Fibroblast of skin of right biceps (primary cell): ENCODE data around the gene INSRR.

Experiments used
- DNase-seq: peaks from one replicate; pipeline ENCODE4 v3.0.0-alpha.2; 2013

The INSRR gene

DNA sequence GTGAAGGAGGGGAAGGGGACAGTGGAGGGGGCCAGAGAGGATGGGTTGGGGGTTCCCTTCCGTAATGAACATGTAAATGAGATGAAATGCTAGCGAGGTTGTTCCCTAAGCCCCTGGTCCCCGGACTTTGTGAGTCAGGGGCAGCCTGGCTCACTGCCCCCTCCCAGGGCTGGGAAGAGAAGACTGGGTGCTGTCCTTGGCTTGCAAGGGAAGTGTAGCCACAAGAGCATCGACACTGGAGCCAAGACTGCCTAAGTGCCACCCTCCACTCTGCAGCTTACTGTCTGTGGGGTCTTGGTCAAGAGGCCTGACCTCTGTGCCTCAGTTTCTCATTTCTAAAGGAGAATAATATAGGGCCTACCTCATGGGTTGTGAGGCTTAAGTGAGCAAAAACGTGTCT lies 35.1 kb upstream of the INSRR start:
- no peak for DNase-seq

DNA sequence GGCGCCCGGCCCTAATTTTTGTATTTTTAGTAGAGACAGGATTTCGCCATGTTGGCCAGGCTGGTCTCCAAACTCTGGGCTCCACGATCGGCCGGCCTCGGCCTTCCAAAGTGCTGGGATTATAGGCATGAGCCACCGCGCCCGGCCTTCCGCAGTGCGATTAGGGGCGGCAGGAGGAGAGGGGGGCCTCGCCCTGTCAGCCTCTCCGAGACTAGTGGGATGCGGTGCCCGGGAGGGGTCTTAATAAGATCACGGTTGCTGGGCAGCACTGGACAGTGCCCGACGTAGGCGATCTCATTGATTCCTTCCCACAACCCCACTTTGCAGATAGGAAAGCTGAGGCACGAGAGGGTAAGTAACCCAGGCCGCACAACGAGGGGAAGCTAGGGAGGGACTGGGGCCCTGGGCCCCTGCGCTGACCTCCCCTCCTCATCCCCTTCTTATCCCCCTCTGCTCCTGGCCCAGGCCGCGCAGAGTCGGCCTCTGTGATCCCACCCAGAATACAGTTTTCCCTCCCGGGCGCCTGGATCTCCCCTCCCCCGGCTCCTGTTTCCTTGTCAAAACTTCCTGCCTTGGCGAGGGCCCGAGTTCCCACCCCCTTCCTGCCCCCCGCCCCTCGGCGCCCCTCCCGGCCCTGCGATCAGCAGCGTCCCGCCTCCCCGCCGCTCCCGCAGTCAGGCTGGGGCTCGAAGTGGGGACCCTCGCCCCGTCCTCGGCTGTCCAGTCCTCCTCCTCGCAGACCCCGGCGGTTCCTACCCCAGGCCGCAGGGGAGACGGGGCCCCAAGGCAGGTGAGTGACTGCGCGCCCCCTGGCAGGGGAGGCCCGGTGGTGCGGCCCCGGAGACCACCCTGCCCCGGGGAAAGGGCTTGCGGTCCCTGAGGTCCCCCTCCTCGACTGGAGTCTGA lies 34.4 kb upstream of the INSRR start, which contains the start of gene PEAR1:
PEAR1 (plus strand) TSS at position 671 of the 906 bp plus-strand sequence. CDS start 10,209 bp downstream, outside the sequence.
- DNase-seq = peak; percentile 78

DNA sequence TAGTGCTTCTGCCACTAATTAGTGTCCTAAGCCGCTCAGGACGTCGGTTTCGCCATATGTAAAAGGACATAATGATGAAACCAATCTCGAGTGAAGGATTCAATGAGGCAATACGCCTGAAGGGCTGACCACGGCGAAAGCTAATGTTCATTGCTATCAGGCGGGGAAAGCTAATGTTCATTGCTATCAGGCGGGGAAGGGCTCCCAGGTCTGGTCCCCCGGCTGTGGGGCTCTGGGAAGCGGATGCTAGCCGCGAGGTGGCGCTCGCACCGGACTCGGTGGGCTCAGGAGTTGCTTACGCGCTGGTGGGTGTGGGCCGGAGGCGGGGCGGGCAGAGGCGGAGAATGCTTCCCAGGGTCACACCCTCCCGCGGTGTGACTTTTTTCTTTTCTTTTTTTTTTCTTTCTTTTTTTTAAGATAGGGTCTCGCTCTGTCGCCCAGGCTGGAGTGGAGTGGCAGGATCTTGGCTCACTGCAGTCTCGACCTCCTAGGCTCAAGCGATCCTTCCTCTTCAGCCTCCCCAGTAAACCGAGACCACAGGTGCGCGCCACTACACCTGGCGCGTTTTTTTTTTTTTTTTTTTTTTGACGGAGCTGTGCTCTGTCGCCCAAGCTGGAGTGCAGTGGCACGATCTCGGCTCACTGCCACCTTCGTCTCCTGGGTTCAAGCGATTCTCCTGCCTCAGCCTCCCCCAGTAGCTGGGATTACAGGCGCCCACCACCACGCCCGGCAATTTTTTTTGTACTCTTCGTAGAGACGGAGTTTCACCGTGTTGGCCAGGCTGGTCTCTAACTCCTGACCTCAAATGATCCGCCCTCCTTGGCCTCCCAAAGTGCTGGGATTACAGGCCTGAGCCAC lies 33.5 kb upstream of the INSRR start:
- peak; percentile 88 for DNase-seq

DNA sequence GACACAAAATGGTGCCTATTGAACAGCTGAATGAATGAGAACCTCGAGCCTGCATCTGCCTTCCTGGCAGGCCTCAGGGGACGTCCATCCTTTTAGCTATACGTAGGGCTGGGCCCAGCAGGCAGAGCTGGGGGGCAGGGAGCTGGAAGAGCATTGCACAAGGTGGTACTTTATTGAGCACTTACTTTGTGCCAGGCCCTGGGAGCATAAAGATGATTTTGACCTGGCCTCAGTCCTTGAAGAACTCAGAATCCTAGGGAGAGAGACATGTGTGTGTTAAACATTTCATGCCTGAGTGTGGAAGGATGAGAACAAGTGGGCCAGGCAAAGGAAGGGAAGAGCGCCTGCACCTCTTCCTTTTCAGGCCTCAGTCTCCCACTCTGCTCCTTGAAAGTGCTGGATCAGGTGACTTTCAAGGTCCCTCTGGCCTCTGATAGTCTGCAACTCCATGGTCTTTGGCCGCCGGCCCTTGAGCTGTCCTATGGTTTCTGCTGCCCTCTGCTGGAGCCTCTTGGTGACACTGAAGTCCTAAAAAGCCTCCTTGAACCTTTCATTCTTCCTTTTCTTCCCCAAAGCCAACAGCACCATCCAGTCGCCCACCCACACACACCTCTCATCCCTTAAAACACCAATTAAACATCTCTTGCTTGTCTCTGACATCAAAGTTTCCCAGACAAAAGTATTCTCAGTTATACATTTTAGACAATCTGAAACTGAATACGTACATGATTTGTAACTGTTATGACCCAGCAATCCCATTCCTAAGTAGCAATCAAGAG lies 31.1 kb upstream of the INSRR start:
- DNase-seq = peak; percentile 69

DNA sequence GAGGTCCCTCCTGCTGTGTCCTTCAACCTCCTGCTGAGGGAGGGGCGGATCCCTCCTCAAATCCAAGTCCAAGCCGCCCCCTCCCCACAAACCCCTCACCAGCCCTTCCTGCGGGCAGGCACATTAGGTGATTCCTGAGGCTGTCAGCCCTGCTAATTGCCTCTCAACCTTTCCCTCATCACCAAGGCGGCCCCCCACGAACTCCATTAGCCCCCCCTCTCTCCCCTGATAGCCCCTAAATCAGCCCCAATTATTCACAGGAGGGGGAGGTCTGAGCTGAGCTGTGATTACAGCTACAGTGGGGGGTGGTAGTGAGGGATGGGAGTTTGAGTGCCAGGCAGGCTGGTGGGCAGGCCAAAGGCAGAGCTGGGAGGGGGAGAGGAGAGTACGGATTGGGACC lies 28.8 kb upstream of the INSRR start:
- no peak for DNase-seq

DNA sequence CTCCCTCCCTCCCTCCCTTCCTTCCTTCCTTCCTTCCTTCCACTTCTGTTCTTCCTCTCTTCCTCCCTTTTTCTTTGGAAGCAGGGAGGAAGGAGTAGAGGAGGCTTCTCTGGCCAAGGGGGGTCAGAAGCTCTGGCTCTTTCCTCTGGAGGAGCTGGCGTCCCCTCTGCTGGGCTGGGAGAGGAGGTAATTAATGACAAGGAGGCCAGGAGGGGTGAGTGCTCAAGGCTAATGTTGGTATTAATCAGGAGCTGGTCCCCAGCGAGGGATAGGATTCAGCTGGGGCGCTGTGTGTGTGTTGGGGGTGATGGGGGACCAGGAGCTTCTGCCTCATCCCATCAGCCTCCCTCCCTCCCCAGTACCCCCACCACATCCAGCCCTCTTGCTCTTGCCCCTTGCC lies 28.4 kb upstream of the INSRR start:
- no peak for DNase-seq

DNA sequence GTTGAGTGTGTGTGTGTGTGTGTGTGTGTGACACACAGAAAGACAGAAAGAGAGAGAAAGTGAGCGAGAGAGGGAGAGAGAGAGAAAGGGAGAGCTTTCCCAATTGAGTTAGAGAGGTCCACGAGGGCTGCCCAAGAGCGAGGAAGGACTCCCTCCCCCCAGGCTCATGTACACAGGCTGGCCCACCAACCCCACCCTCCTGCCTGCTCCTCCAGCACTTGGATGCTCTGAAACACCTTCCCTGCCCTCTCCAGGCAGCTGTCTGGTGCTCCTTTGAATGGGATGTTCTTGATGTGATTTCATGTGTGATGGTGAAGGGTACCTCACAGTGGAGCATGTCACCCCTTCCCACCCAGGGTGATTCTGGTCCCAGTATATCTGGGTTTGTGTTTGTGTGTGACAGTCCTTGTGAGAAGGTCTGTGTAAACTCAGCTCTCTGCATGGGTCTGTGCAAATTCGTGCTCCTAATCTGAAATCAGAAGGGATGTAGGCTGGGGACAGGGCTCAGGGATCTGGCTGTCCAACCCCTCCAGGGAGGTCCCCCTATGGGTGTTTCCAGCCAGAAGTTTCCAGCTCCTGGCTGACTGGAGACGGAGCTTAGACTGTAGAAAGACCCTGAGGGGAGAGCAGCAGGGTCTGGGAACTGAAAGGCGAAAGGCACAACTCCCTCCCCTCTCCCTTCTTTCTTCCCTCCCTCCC lies 27.8 kb upstream of the INSRR start:
- DNase-seq = no peak

DNA sequence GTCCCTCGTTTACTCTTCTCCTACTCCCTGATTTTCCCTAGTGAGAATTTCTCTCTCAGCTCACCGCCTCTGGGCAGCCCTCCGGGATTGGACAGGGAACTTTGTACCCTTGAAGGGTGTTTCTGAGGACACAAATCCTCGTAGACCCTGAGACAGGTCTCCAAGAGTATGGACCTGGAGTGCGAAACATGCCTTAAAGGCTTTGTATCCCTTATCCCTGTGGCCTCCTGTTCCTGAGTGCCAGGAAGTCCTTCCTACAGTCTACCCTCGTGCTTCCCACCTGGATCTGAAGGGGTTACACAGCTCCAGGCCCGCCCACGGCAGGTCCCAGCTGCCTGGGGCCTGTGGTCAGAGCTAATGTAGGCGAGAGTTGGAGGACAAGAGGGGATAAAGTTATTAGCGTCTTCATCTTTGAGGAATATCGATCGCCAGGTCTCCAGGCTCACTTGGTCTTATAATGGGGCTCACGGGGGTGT lies 27.0 kb upstream of the INSRR start:
- DNase-seq = no peak

DNA sequence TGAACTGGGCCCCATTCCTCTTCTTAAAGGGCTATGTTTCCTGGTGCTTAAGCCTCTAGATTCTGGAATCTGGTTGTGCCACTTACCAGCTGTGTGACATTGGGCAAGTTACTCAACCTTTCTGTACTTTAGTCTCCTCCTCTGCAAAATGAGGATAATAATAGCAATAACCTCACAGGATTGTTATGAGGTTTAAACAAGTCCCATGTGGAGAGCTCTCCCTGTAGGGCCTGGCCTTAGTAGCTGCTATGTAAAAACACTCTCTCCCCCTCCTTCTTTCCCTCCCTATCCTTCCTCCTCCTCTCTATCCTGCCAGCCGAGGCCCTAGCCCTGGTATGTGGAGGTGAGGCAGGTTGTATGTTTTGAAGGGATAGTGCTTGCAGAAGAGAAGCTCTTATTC lies 26.4 kb upstream of the INSRR start:
- DNase-seq = no peak

DNA sequence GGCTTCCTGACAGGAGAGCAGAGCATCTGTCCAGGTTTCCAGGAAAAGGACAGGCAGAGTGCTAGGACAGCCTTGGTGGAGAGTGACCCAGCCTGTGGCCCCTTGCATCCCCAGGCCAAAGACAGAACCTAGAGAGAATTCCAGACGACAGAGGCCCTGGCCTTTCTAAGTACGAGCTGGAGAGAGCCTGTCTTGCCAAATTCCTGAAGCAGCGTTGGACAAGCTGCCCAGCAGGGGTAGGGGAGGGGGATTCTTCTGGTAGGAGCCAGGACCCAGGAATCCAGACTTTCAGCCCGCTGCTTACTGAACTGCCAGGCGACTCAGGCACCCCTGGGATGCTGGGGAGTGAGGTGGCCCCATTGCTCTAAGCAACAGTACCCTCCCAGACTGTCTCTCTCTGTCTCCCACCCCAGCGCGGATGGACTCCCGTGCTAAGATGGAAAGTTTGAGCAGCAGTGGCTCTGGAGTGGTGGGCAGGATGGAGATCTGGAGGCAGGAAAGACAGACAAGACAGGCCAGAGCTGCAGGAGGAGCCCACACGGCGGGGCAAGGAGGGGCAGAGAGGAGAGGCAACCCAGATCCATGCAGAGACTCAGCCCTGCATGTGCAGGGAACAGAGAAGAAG lies 25.8 kb upstream of the INSRR start:
- no peak for DNase-seq

DNA sequence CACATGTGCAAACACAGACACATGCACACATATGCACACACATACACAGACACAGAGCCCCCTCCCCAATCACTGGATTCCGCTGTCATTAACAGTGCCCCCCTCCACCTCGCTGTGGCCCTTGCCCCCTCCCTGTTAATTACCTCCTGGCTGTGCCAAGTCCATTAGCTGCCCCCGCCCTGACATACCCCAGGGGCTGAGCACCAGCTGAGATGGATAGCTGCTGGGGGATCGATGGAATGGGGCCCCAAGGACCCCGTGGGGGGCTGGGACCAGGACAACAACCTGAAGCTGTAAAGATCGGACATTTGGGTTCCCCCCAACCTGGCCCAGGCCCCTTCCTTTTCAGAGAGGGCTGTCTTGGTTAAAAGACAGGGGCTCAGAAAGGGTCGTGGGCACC lies 25.0 kb upstream of the INSRR start:
- DNase-seq = no peak

DNA sequence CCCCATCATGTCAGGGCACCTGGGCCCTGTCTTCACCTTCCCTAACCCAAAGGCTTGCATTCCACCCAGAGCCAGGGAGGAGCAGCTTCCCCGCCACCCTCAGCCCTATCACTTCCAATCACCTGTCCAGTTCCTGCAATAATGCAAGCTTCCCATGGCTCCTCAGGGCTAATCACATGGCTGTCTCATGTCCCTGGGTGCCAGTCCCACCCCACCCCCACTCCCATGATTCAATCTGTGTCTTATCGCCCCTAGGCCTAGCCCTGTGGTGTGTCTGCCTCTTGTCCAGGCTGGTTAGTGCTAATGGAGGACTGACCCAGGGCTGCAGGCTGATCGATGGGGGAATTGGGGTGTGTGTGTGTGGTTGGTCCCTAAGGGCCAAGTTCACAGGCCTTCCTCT lies 23.6 kb upstream of the INSRR start:
- no peak for DNase-seq

DNA sequence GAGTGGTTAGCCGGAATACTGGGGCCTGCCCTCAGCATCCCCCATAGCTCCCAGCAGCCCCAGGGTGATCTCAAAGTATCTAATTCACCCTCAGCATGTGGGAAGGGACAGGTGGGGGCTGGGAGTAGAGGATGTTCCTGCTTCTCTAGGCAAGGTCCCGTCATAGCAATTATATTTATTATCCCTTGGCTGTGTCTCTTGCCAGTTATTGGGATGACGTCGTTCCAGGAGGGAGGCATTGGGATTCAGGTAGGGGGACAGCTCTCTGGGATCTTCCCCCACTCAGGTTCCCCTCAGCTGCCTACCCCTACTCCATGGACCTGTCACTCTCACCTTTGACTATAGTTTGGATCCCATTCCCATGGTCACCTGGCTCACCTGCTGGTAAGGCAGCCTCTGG lies 22.7 kb upstream of the INSRR start:
- DNase-seq = no peak

DNA sequence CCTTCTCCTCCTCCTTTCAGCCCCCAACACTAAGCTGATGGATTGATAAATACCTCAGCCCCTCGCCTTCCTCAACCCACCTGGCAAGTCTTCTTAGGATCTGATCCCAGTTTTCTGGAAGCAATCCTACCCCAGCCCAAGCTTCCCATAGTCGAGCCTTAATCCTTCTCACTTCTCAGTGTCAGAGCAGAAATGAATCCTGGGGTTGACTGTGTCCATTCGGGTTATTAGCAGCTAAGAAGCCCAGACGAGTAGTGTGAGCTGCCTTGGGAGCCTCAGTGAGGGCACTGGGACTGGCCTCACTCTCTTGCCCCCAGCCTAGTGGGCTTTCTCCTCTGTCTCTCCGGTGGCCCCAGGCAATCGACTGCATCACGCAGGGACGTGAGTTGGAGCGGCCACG lies 22.2 kb upstream of the INSRR start:
- no peak for DNase-seq

DNA sequence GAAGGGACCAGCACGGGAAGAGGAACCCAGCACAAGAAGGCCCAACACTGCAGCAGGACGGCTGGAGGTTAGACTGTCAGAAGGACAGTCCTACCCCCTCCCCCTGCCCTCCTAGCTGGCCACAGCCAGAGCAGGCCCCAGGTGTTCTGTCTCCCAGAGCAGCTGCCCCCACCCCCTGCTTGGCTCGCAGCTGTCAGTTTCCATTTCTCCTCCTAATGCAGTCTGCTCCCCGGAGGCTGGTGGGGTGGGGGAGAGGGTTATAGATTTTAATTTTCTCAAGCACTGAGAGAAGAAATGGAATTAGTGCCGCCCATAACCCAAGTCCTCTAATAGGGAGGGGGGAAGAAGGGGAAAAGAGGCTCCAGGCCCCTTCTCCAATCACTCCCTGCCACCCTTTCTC lies 21.6 kb upstream of the INSRR start:
- DNase-seq = no peak

DNA sequence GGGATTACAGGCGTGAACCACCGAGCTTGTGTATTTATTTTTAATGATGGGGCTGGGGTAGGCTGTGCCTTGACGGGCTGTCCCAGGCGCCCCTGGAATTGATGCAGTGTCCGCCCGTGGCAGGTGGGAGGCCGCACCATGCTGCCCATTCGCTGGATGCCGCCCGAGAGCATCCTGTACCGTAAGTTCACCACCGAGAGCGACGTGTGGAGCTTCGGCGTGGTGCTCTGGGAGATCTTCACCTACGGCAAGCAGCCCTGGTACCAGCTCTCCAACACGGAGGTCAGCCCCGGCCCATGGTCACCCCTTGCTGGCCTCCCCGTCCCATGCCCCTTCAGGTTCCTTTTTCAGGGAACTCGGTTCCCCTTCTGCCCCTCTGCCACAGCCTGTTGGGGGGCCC lies 21.0 kb upstream of the INSRR start:
- no peak for DNase-seq

DNA sequence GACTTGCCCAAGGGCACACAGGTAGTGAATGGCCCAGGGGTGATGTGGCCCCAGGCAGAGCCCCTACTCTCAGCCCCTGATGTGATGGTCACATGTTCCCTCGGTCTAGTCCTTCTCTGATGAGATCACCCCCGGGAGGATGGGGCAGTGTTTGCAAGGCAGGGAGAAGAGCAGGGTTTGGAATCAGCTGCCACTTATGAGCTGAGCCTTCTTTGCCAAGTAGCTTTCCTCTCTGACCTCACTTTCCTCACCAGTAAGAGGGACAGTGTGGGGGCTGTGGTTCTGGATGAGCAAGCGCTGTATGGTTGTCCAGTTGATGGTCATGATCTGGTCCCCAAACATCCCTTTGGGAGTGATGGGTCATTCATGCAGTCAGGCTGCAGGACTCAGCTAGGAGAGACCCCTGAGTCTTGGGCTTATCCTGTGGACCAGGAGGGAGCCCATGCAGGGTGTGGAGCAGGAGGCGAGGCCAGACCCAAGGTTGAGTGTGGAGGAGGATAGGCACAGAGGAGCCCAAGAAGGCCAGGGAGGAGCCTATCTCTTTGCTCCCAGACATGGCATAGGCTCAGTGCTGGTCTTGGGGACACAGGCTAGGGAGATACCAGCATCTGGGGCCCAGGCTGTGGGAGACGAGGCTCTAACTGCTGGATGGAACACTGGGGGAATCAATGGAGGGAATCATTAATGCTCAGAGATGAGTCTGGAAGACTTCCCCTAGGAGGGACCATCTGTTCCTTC lies 18.7 kb upstream of the INSRR start:
- no peak for DNase-seq

DNA sequence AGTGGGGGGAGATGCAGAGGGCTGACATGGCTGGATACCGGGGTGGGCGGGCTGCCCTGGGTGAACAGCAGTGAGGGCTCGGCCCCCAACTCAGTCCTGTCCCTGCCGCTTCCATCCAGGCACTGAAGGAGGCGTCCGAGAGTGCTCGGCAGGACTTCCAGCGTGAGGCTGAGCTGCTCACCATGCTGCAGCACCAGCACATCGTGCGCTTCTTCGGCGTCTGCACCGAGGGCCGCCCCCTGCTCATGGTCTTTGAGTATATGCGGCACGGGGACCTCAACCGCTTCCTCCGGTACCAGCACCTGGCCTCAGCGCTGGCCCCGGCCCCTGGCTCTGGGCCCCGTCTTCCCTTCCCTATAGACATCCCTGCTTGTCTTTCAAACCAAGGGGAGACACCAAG lies 17.4 kb upstream of the INSRR start:
- no peak for DNase-seq

DNA sequence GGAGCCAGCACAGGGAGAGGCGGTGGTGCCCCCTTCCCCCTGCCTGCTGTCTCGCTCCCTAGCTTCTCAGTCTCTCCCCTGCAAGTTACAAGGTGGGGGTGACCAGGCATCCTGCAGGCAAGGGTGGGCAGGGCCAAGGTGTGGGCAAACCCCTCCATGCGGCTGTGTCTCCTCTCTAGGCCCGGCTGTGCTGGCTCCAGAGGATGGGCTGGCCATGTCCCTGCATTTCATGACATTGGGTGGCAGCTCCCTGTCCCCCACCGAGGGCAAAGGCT lies 16.4 kb upstream of the INSRR start:
- DNase-seq = no peak

DNA sequence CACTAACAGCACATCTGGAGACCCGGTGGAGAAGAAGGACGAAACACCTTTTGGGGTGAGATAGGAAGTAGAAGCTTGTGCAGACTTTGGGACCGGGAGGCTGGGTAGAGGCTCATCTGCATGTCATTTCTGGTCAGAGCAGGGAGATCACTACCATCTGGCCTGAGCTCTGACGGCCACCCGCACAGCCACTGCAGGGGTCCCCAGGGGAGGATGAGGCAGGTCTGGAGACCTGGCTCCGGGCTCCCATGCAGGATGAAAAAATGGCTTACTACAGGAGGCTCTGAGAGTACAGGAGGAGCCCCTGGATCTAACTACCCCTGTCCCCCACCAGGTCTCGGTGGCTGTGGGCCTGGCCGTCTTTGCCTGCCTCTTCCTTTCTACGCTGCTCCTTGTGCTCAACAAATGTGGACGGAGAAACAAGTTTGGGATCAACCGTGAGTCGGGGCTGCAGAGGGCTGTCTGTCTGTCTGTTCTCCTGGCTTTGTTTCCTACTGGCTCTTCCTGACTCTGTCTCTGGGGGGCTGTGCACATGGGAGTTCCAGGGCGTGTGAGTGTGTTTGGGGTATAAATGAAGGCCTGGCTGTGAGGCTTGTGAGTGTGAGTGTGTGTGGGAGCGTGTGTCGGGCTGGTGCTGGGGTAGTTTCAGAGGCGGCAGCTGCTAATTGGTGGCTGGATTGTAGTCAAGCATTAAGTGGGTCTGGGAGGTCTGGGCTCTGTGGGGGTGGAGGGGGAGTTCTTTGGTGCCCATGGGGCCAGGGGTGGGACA lies 15.8 kb upstream of the INSRR start:
- no peak for DNase-seq

DNA sequence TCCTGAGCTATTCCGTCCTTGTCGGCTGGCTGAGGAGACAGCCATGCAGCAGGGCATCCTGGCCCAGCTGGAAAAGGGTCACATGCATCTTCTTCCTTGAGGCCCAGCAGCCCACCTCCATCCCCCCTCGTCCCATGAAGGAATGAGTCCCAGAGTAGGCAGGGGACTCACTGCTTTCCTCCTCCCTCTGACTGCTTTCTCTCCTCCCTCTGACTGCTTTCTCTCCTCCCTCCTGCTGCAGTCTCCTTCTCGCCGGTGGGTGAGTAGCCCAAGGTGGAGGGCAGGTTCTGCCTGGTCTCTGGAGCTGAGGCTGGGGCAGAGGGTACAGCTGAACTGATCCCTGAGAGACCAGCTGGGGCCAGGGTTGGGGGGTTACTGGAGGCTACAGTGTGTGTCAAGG lies 15.2 kb upstream of the INSRR start:
- DNase-seq = no peak
